Neural progenitor cell (in vitro differentiated cells): Measurements from ENCODE around the gene CALU. TPM values are rescaled to one million over a fixed set of nuclear protein-coding genes. Genes with fewer than 3 reads are reported as not detected.

Experiments used
- DNase-seq: peaks from one replicate; pipeline ENCODE4 v3.0.0-alpha.2; 2016; ENCODE audit warnings: low spot score
- H2AFZ ChIP-seq: fragments of 200-600 bp; sonication (generic); replicated peaks from 2 replicates; pipeline ENCODE4 v1.6.1; 2016; ENCODE audit warnings: antibody characterized with exemption
- H3F3A ChIP-seq: fragments of 200-600 bp; sonication (generic); 2 replicates; pipeline ENCODE4 v1.6.1; 2016; ENCODE audit warnings: antibody characterized with exemption, low read depth
- H3K27ac ChIP-seq: fragments of 200-600 bp; sonication (generic); 2 replicates; pipeline ENCODE4 v1.5.1; 2016; ENCODE audit warnings: mild to moderate bottlenecking
- H3K27me3 ChIP-seq: fragments of 200-600 bp; sonication (generic); 2 replicates; pipeline ENCODE4 v1.6.1; 2016; ENCODE audit warnings: mild to moderate bottlenecking, moderate library complexity
- H3K36me3 ChIP-seq: fragments of 200-600 bp; sonication (generic); 2 replicates; pipeline ENCODE4 v1.5.1; 2016
- H3K4me1 ChIP-seq: fragments of 200-600 bp; sonication (generic); 2 replicates; pipeline ENCODE4 v1.6.1; 2016; ENCODE audit warnings: mixed run types
- H3K4me2 ChIP-seq: fragments of 200-600 bp; sonication (generic); 2 replicates; pipeline ENCODE4 v1.6.1; 2016
- H3K4me3 ChIP-seq: fragments of 200-600 bp; sonication (generic); 2 replicates; pipeline ENCODE4 v1.5.1; 2016
- H3K79me2 ChIP-seq: fragments of 200-600 bp; sonication (generic); 2 replicates; pipeline ENCODE4 v1.6.1; 2016; ENCODE audit warnings: low read depth
- H3K9ac ChIP-seq: fragments of 200-600 bp; sonication (generic); 2 replicates; pipeline ENCODE4 v1.6.1; 2016
- H3K9me3 ChIP-seq: fragments of 200-600 bp; sonication (generic); 2 replicates; pipeline ENCODE4 v1.5.1; 2016; ENCODE audit warnings: low read depth
- H4K20me1 ChIP-seq: fragments of 200-600 bp; sonication (generic); 2 replicates; pipeline ENCODE4 v1.6.1; 2016; ENCODE audit warnings: low read depth
- H3K27ac Mint-ChIP-seq: 3 replicates; pipeline ENCODE4 v1.8.0; 2021; ENCODE audit warnings: mixed read lengths
- H3K27me3 Mint-ChIP-seq: 2 replicates; pipeline ENCODE4 v1.8.0; 2022; ENCODE audit warnings: low read depth, mild to moderate bottlenecking, inconsistent platforms, moderate library complexity, mixed read lengths; ENCODE audit not compliant: insufficient read depth
- H3K36me3 Mint-ChIP-seq: 3 replicates; pipeline ENCODE4 v1.8.0; 2021; ENCODE audit warnings: mixed read lengths
- H3K4me1 Mint-ChIP-seq: 3 replicates; pipeline ENCODE4 v1.8.0; 2021; ENCODE audit warnings: mixed read lengths
- H3K4me3 Mint-ChIP-seq: 3 replicates; pipeline ENCODE4 v1.8.0; 2021; ENCODE audit warnings: mild to moderate bottlenecking, moderate library complexity, mixed read lengths
- H3K9me3 Mint-ChIP-seq: 3 replicates; pipeline ENCODE4 v1.8.0; 2020; ENCODE audit warnings: mixed read lengths
- CTCF ChIP-seq: fragments of 200-600 bp; sonication (generic); IDR thresholded peaks from 2 replicates; pipeline ENCODE4 v1.5.1; 2017; ENCODE audit warnings: antibody characterized with exemption, mild to moderate bottlenecking
- EZH2 ChIP-seq: fragments of 200-600 bp; sonication (generic); IDR thresholded peaks from 2 replicates; pipeline ENCODE4 v1.6.1; 2017; ENCODE audit warnings: antibody characterized with exemption, mild to moderate bottlenecking, moderate library complexity
- EZH2phosphoT487 ChIP-seq: fragments of 200-600 bp; sonication (generic); IDR thresholded peaks from 2 replicates; pipeline ENCODE4 v1.6.1; 2017; ENCODE audit warnings: antibody characterized with exemption
- total RNA-seq: library from RNA; depleted of rRNA; stranded (reverse); fragments of >200 nt; gene quantifications from 2 replicates; pipeline ENCODE4 v1.2.3, GENCODE V29; 2015; ENCODE audit warnings: low replicate concordance

CALU gene
- 176 and 234 TPM in 2 replicates for total RNA-seq

DNA sequence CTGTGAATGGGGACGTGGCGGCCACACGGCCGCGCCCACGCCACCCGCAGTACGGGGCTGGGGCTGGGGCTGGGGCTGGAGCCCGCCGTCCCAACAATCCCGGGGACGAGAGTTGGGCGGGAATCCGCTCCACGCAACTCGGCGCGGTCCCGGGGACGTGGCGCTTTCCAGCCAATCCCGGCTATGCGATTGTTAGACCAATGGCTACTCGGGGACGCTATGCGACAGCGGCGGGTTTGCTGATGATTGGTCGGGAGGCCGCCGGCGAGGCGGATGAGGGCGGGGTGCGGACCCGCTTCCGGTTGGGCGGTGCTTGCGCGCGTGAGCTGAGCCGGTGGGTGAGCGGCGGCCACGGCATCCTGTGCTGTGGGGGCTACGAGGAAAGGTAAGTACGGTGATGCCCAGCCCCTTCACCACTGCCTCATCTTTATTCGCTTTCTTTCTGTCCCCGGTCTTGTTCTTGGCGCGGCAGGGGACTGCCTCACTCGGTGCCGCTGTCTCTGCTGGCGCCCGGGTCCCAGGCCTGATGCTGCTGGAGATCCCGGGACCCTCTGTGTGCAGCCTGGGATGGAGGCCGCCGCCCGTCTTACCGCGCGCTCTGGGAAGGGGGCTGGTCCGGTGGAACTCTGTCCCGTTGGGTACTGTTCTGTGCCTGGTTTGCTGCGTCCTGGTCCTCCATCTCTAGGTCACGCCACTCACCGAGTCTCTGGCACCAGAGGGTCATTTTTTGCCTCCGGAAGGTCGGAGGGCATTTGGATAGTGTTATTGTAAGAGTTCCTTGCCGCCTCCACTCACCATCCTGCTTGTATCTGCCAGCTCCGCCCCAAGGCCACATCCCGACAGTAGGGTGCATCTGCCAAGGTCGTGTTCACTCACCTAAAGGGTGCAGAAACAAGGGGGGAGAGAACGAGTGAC, at the start of gene CALU:
CALU (plus strand) TSS at position 312 of the 915 bp plus-strand sequence. CDS start 9,225 bp downstream, outside the sequence.
- peaks cover 7% of the 10 kb centered on the region for H3K36me3 Mint-ChIP-seq
- peak within 1 kb of the TSS; percentile 70 for H3K27ac ChIP-seq
- H3K4me1 Mint-ChIP-seq: peaks cover 22% of the 10 kb centered on the region
- H3K4me3 Mint-ChIP-seq: peak within 1 kb of the TSS; percentile 96
- TF ChIP-seq EZH2: no peak
- H3K4me3 ChIP-seq: peak within 1 kb of the TSS; percentile 83
- no peaks in the 10 kb centered on the region for H3K27me3 ChIP-seq
- peaks cover 49% of the 10 kb centered on the region for H4K20me1 ChIP-seq
- H3K27ac Mint-ChIP-seq: peak within 1 kb of the TSS; percentile 91
- H3F3A ChIP-seq: peaks cover 14% of the 10 kb centered on the region
- peak within 1 kb of the TSS; percentile 95 for H3K4me2 ChIP-seq
- H3K9me3 ChIP-seq: no peaks in the 10 kb centered on the region
- no peaks in the 10 kb centered on the region for H3K9me3 Mint-ChIP-seq
- no peaks in the 10 kb centered on the region for H3K36me3 ChIP-seq
- H2AFZ ChIP-seq: peak within 1 kb of the TSS; percentile 31
- peaks cover 21% of the 10 kb centered on the region for H3K4me1 ChIP-seq
- DNase-seq: peak; percentile 96
- peaks cover 4% of the 10 kb centered on the region for H3K27me3 Mint-ChIP-seq
- peaks cover 52% of the 10 kb centered on the region for H3K79me2 ChIP-seq
- peak within 1 kb of the TSS; percentile 77 for H3K9ac ChIP-seq

DNA sequence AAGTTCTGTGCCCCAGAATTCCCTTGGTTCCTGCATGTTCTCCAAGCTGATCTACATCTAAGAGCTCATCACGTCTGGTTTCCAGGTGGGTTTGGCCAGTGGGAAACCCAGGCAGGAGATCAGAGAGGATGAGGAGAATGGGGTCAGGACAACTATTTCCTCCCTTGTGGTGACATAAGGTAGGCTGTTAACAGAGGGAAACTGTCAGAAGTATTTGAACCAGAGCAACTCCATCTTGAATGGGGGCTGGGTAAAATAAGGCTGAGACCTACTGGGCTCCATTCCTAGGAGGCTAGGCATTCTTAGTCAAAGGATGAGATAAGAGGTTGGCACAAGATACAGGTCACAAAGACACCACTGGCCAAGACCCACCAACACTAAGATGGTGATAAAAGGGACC, 47.9 kb upstream of the CALU start:
- Mint-ChIP-seq H3K27ac (no peak overlapping the region), H3K36me3 (peaks cover 9% of the 10 kb centered on the region), H3K27me3 (peaks cover 12% of the 10 kb centered on the region), H3K4me3 (no peak overlapping the region), H3K4me1 (peaks cover 4% of the 10 kb centered on the region), H3K9me3 (no peaks in the 10 kb centered on the region)
- H2AFZ ChIP-seq: no peak overlapping the region
- H3K36me3 ChIP-seq: no peaks in the 10 kb centered on the region
- no peaks in the 10 kb centered on the region for H3K27me3 ChIP-seq
- H3K79me2 ChIP-seq: no peaks in the 10 kb centered on the region
- H3K9ac ChIP-seq: no peak overlapping the region
- no peak overlapping the region for H3K4me2 ChIP-seq
- no peak for DNase-seq
- H3F3A ChIP-seq: peaks cover 7% of the 10 kb centered on the region
- H3K9me3 ChIP-seq: no peaks in the 10 kb centered on the region
- H3K4me1 ChIP-seq: peaks cover 14% of the 10 kb centered on the region
- no peak overlapping the region for H3K4me3 ChIP-seq
- H4K20me1 ChIP-seq: no peaks in the 10 kb centered on the region
- TF ChIP-seq CTCF (no peak), EZH2phosphoT487 (no peak), EZH2 (no peak)
- no peak overlapping the region for H3K27ac ChIP-seq

DNA sequence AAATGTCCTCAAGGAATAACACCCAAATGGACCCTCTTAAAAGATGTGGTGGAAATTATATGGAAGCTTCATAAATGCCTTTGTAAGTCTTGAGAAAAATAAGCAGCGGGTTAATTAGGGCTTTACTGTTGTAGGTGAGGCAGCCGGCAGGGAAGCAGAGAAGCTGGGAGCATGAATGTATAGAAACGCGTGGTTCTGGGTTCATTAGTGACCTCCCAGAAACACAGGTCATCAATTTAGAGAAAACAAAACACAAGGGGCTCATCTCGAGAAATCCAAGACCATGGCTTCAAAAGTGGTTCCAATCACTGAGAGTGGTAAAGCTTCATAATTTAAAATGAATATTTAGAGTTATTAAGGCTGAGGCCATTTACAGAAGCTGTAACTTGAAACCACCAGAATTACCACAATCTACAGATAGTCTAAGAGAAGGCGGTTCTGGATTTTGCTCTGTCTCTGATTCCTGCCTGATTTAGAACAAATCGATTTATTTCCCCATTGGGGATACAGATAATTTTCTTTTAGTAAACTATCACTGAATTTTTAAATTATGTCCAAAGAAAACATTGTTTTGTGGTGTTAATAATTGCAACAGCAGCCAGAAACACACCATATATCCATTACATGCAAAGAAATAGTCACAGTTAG, 46.4 kb upstream of the CALU start:
- H3K9me3 ChIP-seq: no peaks in the 10 kb centered on the region
- H3K4me2 ChIP-seq: peak overlapping the region; percentile 47
- H3K36me3 Mint-ChIP-seq: peaks cover 2% of the 10 kb centered on the region
- H3K4me1 ChIP-seq: peaks cover 14% of the 10 kb centered on the region
- H3K27me3 ChIP-seq: peaks cover 9% of the 10 kb centered on the region
- H3K9ac ChIP-seq: no peak overlapping the region
- peaks cover 28% of the 10 kb centered on the region for H3K27me3 Mint-ChIP-seq
- no peaks in the 10 kb centered on the region for H4K20me1 ChIP-seq
- TF ChIP-seq EZH2phosphoT487 (no peak), EZH2 (no peak), CTCF (no peak)
- H3F3A ChIP-seq: peaks cover 16% of the 10 kb centered on the region
- no peak overlapping the region for H3K27ac ChIP-seq
- peak overlapping the region; percentile 34 for H2AFZ ChIP-seq
- no peaks in the 10 kb centered on the region for H3K79me2 ChIP-seq
- no peak overlapping the region for H3K27ac Mint-ChIP-seq
- H3K4me1 Mint-ChIP-seq: peaks cover 8% of the 10 kb centered on the region
- no peak for DNase-seq
- H3K4me3 Mint-ChIP-seq: no peak overlapping the region
- H3K9me3 Mint-ChIP-seq: no peaks in the 10 kb centered on the region
- H3K4me3 ChIP-seq: no peak overlapping the region
- no peaks in the 10 kb centered on the region for H3K36me3 ChIP-seq
